HG03196 (cell line): ENCODE measurements around the gene EHD2.
"Not testable (repeated sequence)": the region's sequence is repeated elsewhere in the genome, so short reads cannot be mapped to it uniquely, and the experiment has no call there.

Source experiments
- ATAC-seq: cut with Tn5 transposase; IDR thresholded peaks from one replicate; pipeline ENCODE4 v1.9.1; 2021; ENCODE audit not compliant: unreplicated experiment

The EHD2 gene

GRCh38 chr19:47765523-47766358 lies 52.5 kb downstream of the EHD2 start:
- no peak for ATAC-seq

DNA sequence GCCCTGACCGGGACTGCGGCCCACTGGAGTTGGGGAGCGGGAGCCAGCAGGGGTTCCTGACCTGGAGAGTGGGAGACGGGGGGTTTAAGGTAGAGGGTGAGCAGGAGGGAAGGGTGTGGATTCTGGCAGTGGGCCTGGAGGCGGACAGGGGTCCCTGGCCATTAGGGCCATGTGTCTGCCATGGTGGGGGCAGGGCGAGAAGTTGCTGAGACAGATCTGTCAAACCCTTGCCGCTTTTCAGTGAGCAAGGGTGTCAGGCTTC lies 53.1 kb downstream of the EHD2 start:
- no peak for ATAC-seq

DNA sequence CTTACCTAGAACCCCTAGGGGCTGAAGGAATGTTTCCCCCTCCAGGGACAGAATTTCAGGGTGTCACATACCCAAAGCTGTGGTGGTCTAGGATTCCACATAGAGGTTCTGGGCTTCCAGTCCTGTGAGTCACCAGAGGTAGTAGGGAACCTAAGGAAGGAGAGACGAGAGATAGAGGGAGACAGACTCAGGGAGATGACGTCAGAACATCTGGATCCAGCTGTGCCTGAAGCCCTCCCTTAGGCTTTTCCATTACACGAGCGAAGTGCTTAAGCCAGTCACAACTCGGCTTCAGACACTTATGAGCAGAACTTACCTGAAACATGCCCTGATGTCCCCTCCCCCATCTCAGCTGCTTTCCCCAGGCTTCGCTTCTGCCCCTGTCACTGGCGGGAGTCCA lies 53.4 kb downstream of the EHD2 start:
- ATAC-seq: no peak

GRCh38 chr19:47767349-47767748 lies 54.1 kb downstream of the EHD2 start:
- ATAC-seq: no peak

DNA sequence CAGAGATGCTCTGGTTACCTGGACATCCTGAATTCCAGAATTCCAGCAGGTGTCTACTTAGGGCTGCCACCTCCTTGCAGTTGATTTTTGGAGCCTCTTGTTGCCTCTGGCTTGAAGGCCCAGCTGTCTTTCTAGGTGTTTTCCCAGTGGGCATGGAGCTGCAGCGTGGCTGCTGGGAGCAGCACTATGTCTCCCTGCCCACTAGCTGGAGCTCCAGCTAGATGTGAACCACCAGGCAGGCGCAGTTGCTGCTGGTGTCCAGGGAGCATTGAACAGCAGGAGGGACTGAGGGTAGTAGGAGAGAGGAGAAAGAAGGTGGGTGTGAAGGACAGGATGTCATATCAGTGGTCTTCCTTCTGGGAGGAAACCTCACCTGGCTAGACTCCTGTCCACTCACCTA lies 55.4 kb downstream of the EHD2 start:
- no peak for ATAC-seq

- no peak for ATAC-seq
Observed at GRCh38 chr19:47769534-47769933, 56.3 kb downstream of the EHD2 start.

GRCh38 chr19:47771291-47771690 lies 58.1 kb downstream of the EHD2 start:
- ATAC-seq: not testable (repeated sequence)

DNA sequence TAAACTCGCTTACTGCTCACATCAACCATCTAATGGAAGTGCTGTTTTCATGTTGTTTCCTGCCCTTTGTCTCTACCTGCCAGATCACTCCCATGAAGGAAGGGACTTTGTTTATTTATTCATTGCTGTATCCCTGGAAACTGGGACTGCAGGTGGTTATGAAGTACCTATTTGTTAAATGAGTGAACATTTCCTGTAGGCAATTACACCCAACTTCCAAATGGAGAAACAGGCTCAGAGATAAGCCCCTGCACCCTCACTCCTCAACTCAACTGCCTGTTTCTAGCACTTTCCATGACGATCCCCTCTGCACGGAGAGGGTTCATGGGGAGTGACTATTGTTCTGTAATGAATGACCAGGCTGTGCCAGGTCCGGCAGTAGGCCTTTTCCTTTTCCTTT lies 63.3 kb downstream of the EHD2 start:
- no peak for ATAC-seq

GRCh38 chr19:47777245-47778048 lies 64.2 kb downstream of the EHD2 start:
- ATAC-seq: not testable (repeated sequence)

GRCh38 chr19:47778049-47778953 lies 65.1 kb downstream of the EHD2 start, which contains the start of gene SELENOW:
SELENOW (plus strand) TSS chr19:47778703; CDS start chr19:47778786, 83 bp downstream.
- peak; percentile 78 for ATAC-seq

DNA sequence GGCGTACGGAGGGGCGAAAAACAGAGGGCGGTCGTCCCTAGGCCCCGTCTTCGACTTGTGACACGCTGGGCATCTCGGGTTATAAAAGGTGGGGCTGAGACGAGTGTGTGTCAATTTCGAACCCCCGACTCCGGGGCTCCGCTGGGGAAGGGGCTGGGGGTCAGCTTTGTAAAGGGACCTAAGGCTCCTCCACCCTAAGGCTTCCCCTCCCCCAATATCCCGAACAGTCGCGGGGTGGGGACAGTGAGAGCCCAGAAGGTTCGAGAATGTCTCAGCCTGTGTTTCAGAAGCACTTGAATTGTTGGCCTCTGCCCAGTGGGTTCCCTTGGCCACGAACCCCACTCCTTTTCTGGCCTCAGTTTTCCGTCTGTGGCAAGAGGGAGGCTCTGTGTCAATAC lies 65.7 kb downstream of the EHD2 start:
- ATAC-seq: no peak

- no peak for ATAC-seq
Observed at GRCh38 chr19:47779524-47780214, 66.4 kb downstream of the EHD2 start.

- ATAC-seq: no peak
Observed at GRCh38 chr19:47780215-47780551, 67.0 kb downstream of the EHD2 start.

DNA sequence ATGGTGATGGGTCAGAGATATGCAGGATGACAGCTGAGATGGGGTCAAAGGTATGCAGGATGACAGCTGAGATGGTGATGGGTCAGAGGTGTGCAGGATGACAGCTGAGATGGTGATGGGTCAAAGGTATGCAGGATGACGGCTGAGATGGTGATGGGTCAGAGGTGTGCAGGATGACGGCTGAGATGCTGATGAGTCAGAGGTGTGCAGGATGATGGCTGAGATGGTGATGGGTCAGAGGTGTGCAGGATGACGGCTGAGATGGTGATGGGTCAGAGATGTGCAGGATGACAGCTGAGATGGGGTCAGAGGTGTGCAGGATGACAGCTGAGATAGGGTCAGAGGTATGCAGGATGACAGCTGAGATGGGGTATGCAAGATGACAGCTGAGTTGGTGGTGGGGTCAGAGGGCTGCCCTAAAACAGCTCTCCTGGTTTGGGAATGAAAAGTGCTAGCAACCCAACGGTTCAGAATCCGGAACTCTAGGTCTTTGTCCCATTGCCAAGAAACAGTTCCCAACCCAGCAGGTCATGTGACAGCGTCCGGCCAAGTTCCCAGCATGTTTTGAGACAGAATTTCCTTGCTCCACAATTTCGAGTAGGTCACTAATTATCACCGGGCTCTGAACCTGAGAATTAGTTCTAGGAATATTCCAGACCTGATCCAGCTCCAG lies 68.5 kb downstream of the EHD2 start:
- no peak for ATAC-seq

GRCh38 chr19:47786566-47786965 lies 73.3 kb downstream of the EHD2 start:
- no peak for ATAC-seq

DNA sequence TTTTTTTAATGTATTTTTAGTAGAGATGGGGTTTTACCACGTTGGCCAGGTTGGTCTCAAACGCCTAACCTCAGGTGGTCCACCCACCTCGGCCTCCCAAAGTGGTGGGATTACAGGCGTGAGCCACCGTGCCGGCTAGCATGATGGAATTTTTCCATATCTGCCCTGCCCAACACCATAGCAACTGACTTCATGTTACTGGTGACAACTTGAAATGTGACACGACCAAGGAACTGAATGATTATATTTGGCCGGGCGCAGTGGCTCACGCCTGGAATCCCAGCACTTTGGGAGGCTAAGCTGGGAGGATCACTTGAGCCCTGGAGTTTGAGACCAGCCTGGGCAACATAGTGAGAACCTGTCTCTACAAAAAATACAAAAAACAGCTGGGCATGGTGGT lies 74.1 kb downstream of the EHD2 start:
- ATAC-seq: not testable (repeated sequence)

DNA sequence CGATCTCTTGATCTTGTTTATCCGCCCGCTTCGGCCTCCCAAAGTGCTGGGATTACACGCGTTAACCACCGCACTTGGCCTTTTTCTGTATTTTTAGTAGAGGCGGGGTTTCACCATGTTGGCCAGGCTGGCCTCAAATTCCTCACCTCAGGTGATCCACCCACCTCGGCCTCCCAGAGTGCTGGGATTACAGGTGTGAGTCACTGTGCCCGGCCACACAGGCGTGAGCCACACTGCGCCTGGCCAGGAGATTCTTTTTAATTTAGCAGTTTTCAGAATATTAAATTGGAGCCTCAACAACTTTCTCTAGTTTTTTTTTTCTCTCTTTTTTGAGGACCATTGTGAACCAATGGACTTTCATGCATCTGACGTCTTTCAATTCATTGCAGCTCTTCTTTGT lies 76.6 kb downstream of the EHD2 start:
- ATAC-seq: not testable (repeated sequence)

DNA sequence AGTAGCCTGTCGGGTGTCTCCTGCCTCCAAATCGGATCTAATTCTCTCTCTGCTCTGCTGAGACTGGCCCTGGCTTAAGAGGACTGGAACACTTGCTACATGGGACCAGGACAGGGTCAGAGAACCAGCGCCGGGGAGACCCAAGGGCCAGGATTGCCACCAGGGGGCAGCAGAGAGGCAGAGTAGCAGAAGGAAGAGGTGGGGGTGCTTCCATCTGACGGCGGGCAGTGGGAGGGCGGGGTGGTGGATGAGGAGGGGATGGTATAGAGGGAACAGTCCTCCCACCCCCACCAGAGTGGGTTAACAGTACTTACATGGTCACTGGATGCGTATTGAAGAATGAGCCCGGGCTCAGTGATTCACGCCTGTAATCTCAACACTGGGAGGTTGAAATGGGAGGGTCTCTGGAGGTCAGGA lies 77.2 kb downstream of the EHD2 start:
- ATAC-seq: no peak

- no peak for ATAC-seq
Observed at GRCh38 chr19:47792616-47793015, 79.4 kb downstream of the EHD2 start.
